ENCODE data around the gene BABAM1.

DNA sequence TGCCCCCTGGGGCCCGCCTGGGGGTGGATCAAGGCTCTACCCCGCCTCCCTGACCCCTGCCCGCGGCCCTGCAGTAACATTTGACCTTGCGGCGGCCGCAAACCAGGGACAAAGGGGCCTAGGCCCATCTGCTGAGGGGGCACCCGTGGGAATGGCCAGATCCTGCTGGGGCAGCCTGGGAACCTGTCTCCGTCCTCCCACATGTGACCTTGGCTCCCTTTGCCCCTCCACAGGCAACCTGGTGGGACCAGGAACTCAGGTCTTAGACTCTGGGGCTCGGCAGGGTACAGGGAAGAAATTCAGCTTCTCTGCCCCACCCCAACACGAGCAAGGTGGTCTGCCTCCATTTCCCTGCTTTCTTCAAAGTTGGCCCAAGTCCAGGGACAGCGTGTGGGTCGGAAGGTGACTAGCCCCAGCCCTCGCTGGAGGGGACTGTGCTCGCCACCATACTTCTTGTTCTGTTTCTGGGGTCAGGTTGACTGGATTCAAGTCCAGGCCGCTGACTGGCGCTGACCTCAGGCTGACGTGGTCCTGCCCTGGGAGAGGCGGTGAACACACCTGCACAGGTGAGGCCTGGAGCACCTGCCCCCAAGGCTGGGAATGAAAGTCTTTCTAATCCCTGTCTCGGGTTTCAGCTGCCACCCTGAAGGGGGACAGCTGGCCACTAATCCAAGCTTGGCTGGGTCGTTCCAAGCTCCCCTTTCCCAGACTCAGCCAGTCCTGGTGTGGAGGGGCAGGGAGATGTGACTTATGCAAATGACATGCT, 19.0 kb upstream of the BABAM1 start:
- TF ChIP-seq, protein P1, sequence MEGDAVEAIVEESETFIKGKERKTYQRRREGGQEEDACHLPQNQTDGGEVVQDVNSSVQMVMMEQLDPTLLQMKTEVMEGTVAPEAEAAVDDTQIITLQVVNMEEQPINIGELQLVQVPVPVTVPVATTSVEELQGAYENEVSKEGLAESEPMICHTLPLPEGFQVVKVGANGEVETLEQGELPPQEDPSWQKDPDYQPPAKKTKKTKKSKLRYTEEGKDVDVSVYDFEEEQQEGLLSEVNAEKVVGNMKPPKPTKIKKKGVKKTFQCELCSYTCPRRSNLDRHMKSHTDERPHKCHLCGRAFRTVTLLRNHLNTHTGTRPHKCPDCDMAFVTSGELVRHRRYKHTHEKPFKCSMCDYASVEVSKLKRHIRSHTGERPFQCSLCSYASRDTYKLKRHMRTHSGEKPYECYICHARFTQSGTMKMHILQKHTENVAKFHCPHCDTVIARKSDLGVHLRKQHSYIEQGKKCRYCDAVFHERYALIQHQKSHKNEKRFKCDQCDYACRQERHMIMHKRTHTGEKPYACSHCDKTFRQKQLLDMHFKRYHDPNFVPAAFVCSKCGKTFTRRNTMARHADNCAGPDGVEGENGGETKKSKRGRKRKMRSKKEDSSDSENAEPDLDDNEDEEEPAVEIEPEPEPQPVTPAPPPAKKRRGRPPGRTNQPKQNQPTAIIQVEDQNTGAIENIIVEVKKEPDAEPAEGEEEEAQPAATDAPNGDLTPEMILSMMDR (IDR thresholded peaks at IDR 0.05) = no peak
- TF ChIP-seq POLR2A (IDR thresholded peaks at IDR 0.05) = no peak
